IMR-90 (cell line): ENCODE measurements around the gene KRT73.

Experiments
- BHLHE40 ChIP-seq: fragments of 150-350 bp; IDR thresholded peaks from 2 replicates; pipeline ENCODE4 v1.6.1; 2016; ENCODE audit warnings: mild to moderate bottlenecking, low read depth, low read length
- TF ChIP-seq, protein P1 (sequence below): conservative IDR thresholded peaks from 2 replicates; pipeline ENCODE4 v1.5.1; 2012; ENCODE audit warnings: mild to moderate bottlenecking, low read depth, low read length, improper control_type of control experiment

- TF ChIP-seq, protein P1, sequence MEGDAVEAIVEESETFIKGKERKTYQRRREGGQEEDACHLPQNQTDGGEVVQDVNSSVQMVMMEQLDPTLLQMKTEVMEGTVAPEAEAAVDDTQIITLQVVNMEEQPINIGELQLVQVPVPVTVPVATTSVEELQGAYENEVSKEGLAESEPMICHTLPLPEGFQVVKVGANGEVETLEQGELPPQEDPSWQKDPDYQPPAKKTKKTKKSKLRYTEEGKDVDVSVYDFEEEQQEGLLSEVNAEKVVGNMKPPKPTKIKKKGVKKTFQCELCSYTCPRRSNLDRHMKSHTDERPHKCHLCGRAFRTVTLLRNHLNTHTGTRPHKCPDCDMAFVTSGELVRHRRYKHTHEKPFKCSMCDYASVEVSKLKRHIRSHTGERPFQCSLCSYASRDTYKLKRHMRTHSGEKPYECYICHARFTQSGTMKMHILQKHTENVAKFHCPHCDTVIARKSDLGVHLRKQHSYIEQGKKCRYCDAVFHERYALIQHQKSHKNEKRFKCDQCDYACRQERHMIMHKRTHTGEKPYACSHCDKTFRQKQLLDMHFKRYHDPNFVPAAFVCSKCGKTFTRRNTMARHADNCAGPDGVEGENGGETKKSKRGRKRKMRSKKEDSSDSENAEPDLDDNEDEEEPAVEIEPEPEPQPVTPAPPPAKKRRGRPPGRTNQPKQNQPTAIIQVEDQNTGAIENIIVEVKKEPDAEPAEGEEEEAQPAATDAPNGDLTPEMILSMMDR: no peak
- TF ChIP-seq BHLHE40: no peak
Measured at GRCh38 chr12:52622349-52622748, 4.0 kb upstream of the KRT73 start.
